HG03565 (cell line): ENCODE results near the gene IQUB.
"Not testable (repeated sequence)": the region's sequence is repeated elsewhere in the genome, so short reads cannot be mapped to it uniquely, and the experiment has no call there.

Experiments used
- ATAC-seq: cut with Tn5 transposase; IDR thresholded peaks from one replicate; pipeline ENCODE4 v1.9.1; 2021; ENCODE audit warnings: mild to moderate bottlenecking, moderate library complexity; ENCODE audit not compliant: unreplicated experiment

Gene IQUB

GRCh38 chr7:123423622-123424021 is 110.8 kb downstream of the IQUB start:
- no peak for ATAC-seq

GRCh38 chr7:123417580-123417979 is 116.8 kb downstream of the IQUB start:
- no peak for ATAC-seq

DNA sequence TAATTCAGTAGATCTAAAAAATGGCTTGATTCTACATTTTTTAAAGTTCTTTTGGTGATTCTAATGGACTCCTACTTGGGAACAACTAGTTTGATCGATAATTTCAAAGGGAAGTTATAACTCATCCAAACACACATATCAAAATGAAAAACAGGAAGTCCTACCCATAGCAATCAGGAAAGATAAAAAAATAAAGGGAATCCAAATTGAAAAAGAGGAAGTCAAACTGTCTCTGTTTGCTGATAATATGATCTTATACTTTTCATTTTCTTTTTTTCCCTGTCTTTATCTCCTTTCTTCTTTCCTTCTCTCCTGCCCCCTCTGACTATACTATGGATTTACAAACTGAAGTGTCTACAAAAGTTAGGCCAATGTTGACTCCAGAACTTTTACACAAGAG is 118.8 kb downstream of the IQUB start:
- ATAC-seq = no peak

DNA sequence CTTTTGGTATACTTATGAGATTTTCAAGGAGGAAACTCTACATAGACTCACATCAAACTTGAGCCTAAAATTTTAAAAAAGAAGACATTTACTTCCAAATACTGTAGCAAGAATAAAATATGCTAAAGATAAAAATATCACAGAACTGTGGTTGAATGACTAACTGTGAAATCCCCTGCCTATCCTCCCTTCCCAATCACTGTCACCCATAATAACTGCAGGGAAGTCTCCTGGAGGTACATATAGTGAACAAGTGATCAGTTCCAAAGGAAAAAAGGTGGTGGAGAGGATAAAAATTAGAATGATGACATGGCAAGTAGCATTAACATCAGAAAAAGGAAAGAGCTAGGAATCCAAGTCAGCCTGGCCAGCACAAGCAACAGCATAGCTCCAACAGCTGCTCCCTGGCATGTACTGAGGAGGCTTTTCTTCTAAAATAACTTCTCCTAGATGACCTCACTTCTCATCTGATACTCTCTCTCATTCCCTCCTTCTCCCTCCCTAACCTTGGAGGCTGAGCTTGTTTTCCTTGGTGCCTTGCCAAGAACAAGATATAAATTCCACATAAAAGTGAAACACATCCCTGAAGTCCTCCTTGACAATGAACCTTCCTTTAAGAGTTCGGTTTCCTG is 124.0 kb downstream of the IQUB start:
- ATAC-seq = no peak

DNA sequence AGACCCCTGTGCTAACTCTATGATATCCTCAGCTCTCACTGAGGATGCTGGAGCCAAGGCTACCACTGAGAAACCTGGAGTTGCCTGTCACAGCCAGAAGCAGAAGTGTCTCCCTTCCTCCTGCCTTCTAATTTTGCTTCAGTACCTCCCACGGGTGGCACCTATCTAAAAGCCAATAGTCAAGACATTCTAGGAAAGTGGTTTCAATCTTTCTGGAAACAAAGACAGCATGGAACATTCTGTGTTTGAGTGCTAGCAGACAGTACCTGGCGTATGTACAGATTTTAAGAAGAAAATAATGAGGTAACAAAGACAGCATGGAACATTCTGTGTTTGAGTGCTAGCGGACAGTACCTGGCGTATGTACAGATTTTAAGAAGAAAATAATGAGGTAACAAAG is 126.4 kb downstream of the IQUB start:
- not testable (repeated sequence) for ATAC-seq
